ENCODE data around the gene RAB8B. TPM values are rescaled to one million over a fixed set of nuclear protein-coding genes. Genes with fewer than 3 reads are reported as not detected.

Gene RAB8B
- total RNA-seq, 1 donor from 2014 or later, result 214 TPM

GRCh38 chr15:63277893-63278456, 88.6 kb downstream of the RAB8B start:
- peak overlapping the region; percentile 48 for H3K27ac Mint-ChIP-seq

GRCh38 chr15:63283126-63283525, 93.7 kb downstream of the RAB8B start:
- no peak overlapping the region for H3K4me3 Mint-ChIP-seq (ENCODE audit: low read depth)
- DNase-seq (ENCODE audit: low spot score), result no peak
- no peaks in the 10 kb centered on the region for H3K27me3 Mint-ChIP-seq (ENCODE audit: low read depth)
- H3K27ac Mint-ChIP-seq, result no peak overlapping the region
- H3K9me3 Mint-ChIP-seq, result no peaks in the 10 kb centered on the region
- H3K36me3 Mint-ChIP-seq (ENCODE audit: low read depth), result peaks cover 24% of the 10 kb centered on the region
- H3K4me1 Mint-ChIP-seq (ENCODE audit: low read depth), result peaks cover 9% of the 10 kb centered on the region
- intact Hi-C loops (cut with micrococcal nuclease), result no loop called here

More at GRCh38 chr15:63277893-63278456, 88.6 kb downstream of the RAB8B start:
- Mint-ChIP-seq H3K4me3 (ENCODE audit: low read depth) (peak overlapping the region; percentile 75), H3K27me3 (ENCODE audit: low read depth) (no peaks in the 10 kb centered on the region), H3K4me1 (ENCODE audit: low read depth) (peaks cover 28% of the 10 kb centered on the region), H3K9me3 (no peaks in the 10 kb centered on the region), H3K36me3 (ENCODE audit: low read depth) (peaks cover 25% of the 10 kb centered on the region)
- DNase-seq (ENCODE audit: low spot score), result no peak
- intact Hi-C loops (cut with micrococcal nuclease), result loop anchor here (1.0 to 5.0 kb wide), 4 partner anchors 66 to 231 kb away; no protein-coding TSS in a partner anchor

GRCh38 chr15:63284335-63284734, 94.9 kb downstream of the RAB8B start:
- peaks cover 14% of the 10 kb centered on the region for H3K4me1 Mint-ChIP-seq (ENCODE audit: low read depth)
- no peaks in the 10 kb centered on the region for H3K27me3 Mint-ChIP-seq (ENCODE audit: low read depth)
- DNase-seq (ENCODE audit: low spot score), result no peak
- peaks cover 25% of the 10 kb centered on the region for H3K36me3 Mint-ChIP-seq (ENCODE audit: low read depth)
- no peak overlapping the region for H3K4me3 Mint-ChIP-seq (ENCODE audit: low read depth)
- H3K9me3 Mint-ChIP-seq, result no peaks in the 10 kb centered on the region
- intact Hi-C loops (cut with micrococcal nuclease), result no loop called here
- no peak overlapping the region for H3K27ac Mint-ChIP-seq

GRCh38 chr15:63287109-63287508, 97.7 kb downstream of the RAB8B start:
- H3K27ac Mint-ChIP-seq, result no peak overlapping the region
- H3K36me3 Mint-ChIP-seq (ENCODE audit: low read depth), result peaks cover 20% of the 10 kb centered on the region
- intact Hi-C loops (cut with micrococcal nuclease), result no loop called here

GRCh38 chr15:63288342-63288741, 98.9 kb downstream of the RAB8B start:
- Mint-ChIP-seq H3K36me3 (ENCODE audit: low read depth) (peaks cover 20% of the 10 kb centered on the region), H3K27ac (no peak overlapping the region), H3K27me3 (ENCODE audit: low read depth) (no peaks in the 10 kb centered on the region), H3K4me3 (ENCODE audit: low read depth) (no peak overlapping the region), H3K9me3 (no peaks in the 10 kb centered on the region), H3K4me1 (ENCODE audit: low read depth) (peaks cover 12% of the 10 kb centered on the region)
- intact Hi-C loops (cut with micrococcal nuclease), result loop anchor here (1.0 kb wide), 1 partner anchor 113 kb away; no protein-coding TSS in a partner anchor
- DNase-seq (ENCODE audit: low spot score), result no peak

More at GRCh38 chr15:63287109-63287508, 97.7 kb downstream of the RAB8B start:
- Mint-ChIP-seq H3K4me1 (ENCODE audit: low read depth) (peaks cover 12% of the 10 kb centered on the region), H3K27me3 (ENCODE audit: low read depth) (no peaks in the 10 kb centered on the region), H3K4me3 (ENCODE audit: low read depth) (no peak overlapping the region), H3K9me3 (no peaks in the 10 kb centered on the region)
- no peak for DNase-seq (ENCODE audit: low spot score)

GRCh38 chr15:63288778-63289378, 99.5 kb downstream of the RAB8B start:
- intact Hi-C loops (cut with micrococcal nuclease), result loop anchor here (1.0 kb wide), 1 partner anchor 112 kb away; no protein-coding TSS in a partner anchor
- no peak overlapping the region for H3K27ac Mint-ChIP-seq
- H3K9me3 Mint-ChIP-seq, result no peaks in the 10 kb centered on the region
- peaks cover 7% of the 10 kb centered on the region for H3K4me1 Mint-ChIP-seq (ENCODE audit: low read depth)
- H3K36me3 Mint-ChIP-seq (ENCODE audit: low read depth), result peaks cover 15% of the 10 kb centered on the region
- DNase-seq (ENCODE audit: low spot score), result no peak
- no peaks in the 10 kb centered on the region for H3K27me3 Mint-ChIP-seq (ENCODE audit: low read depth)
- no peak overlapping the region for H3K4me3 Mint-ChIP-seq (ENCODE audit: low read depth)

- Mint-ChIP-seq H3K9me3 (no peaks in the 10 kb centered on the region), H3K27ac (no peak overlapping the region), H3K4me3 (ENCODE audit: low read depth) (no peak overlapping the region), H3K27me3 (ENCODE audit: low read depth) (no peaks in the 10 kb centered on the region), H3K4me1 (ENCODE audit: low read depth) (peaks cover 6% of the 10 kb centered on the region), H3K36me3 (ENCODE audit: low read depth) (peaks cover 24% of the 10 kb centered on the region)
- DNase-seq (ENCODE audit: low spot score), result no peak
- intact Hi-C loops (cut with micrococcal nuclease), result no loop called here
These were observed 102.1 kb downstream of the RAB8B start for GRCh38 chr15:63291507-63291906.

GRCh38 chr15:63292241-63292640, 102.8 kb downstream of the RAB8B start:
- DNase-seq (ENCODE audit: low spot score), result no peak
- Mint-ChIP-seq H3K27ac (no peak overlapping the region), H3K36me3 (ENCODE audit: low read depth) (peaks cover 24% of the 10 kb centered on the region), H3K27me3 (ENCODE audit: low read depth) (no peaks in the 10 kb centered on the region), H3K4me3 (ENCODE audit: low read depth) (no peak overlapping the region), H3K4me1 (ENCODE audit: low read depth) (peaks cover 6% of the 10 kb centered on the region), H3K9me3 (no peaks in the 10 kb centered on the region)
- intact Hi-C loops (cut with micrococcal nuclease), result no loop called here

GRCh38 chr15:63292771-63293170, 103.4 kb downstream of the RAB8B start:
- Mint-ChIP-seq H3K4me3 (ENCODE audit: low read depth) (no peak overlapping the region), H3K9me3 (no peaks in the 10 kb centered on the region), H3K27me3 (ENCODE audit: low read depth) (no peaks in the 10 kb centered on the region), H3K36me3 (ENCODE audit: low read depth) (peaks cover 22% of the 10 kb centered on the region), H3K27ac (no peak overlapping the region), H3K4me1 (ENCODE audit: low read depth) (peaks cover 6% of the 10 kb centered on the region)
- DNase-seq (ENCODE audit: low spot score), result no peak
- intact Hi-C loops (cut with micrococcal nuclease), result no loop called here

- no peaks in the 10 kb centered on the region for H3K9me3 Mint-ChIP-seq
- peaks cover 16% of the 10 kb centered on the region for H3K36me3 Mint-ChIP-seq (ENCODE audit: low read depth)
- intact Hi-C loops (cut with micrococcal nuclease), result no loop called here
- H3K27me3 Mint-ChIP-seq (ENCODE audit: low read depth), result no peaks in the 10 kb centered on the region
- H3K4me1 Mint-ChIP-seq (ENCODE audit: low read depth), result no peaks in the 10 kb centered on the region
- no peak for DNase-seq (ENCODE audit: low spot score)
- no peak overlapping the region for H3K27ac Mint-ChIP-seq
- H3K4me3 Mint-ChIP-seq (ENCODE audit: low read depth), result no peak overlapping the region
These were observed 105.0 kb downstream of the RAB8B start for GRCh38 chr15:63294359-63294758.

- no peaks in the 10 kb centered on the region for H3K27me3 Mint-ChIP-seq (ENCODE audit: low read depth)
- peaks cover 16% of the 10 kb centered on the region for H3K36me3 Mint-ChIP-seq (ENCODE audit: low read depth)
- DNase-seq (ENCODE audit: low spot score), result no peak
- H3K4me3 Mint-ChIP-seq (ENCODE audit: low read depth), result no peak overlapping the region
- no peaks in the 10 kb centered on the region for H3K4me1 Mint-ChIP-seq (ENCODE audit: low read depth)
- H3K9me3 Mint-ChIP-seq, result no peaks in the 10 kb centered on the region
- H3K27ac Mint-ChIP-seq, result no peak overlapping the region
- intact Hi-C loops (cut with micrococcal nuclease), result no loop called here
These were observed 105.9 kb downstream of the RAB8B start for GRCh38 chr15:63295341-63295740.

- H3K27me3 Mint-ChIP-seq (ENCODE audit: low read depth), result no peaks in the 10 kb centered on the region
- no peak overlapping the region for H3K4me3 Mint-ChIP-seq (ENCODE audit: low read depth)
- no peak for DNase-seq (ENCODE audit: low spot score)
- H3K36me3 Mint-ChIP-seq (ENCODE audit: low read depth), result peaks cover 16% of the 10 kb centered on the region
- no peaks in the 10 kb centered on the region for H3K4me1 Mint-ChIP-seq (ENCODE audit: low read depth)
- H3K27ac Mint-ChIP-seq, result no peak overlapping the region
- H3K9me3 Mint-ChIP-seq, result no peaks in the 10 kb centered on the region
- intact Hi-C loops (cut with micrococcal nuclease), result no loop called here
These were observed 106.8 kb downstream of the RAB8B start for GRCh38 chr15:63296195-63296594.

GRCh38 chr15:63299943-63300575, 110.7 kb downstream of the RAB8B start:
- DNase-seq (ENCODE audit: low spot score), result no peak
- intact Hi-C loops (cut with micrococcal nuclease), result no loop called here
- no peak overlapping the region for H3K27ac Mint-ChIP-seq
- H3K9me3 Mint-ChIP-seq, result no peaks in the 10 kb centered on the region
- peaks cover 12% of the 10 kb centered on the region for H3K36me3 Mint-ChIP-seq (ENCODE audit: low read depth)
- no peak overlapping the region for H3K4me3 Mint-ChIP-seq (ENCODE audit: low read depth)
- no peaks in the 10 kb centered on the region for H3K27me3 Mint-ChIP-seq (ENCODE audit: low read depth)
- no peaks in the 10 kb centered on the region for H3K4me1 Mint-ChIP-seq (ENCODE audit: low read depth)
